ENCODE results near the gene TNNT3. TPM values are rescaled to one million over a fixed set of nuclear protein-coding genes. Genes with fewer than 3 reads are reported as not detected.
"Not testable (repeated sequence)": the region's sequence is repeated elsewhere in the genome, so short reads cannot be mapped to it uniquely, and the experiment has no call there.

The TNNT3 gene
- total RNA-seq, 1 donor from 2014 or later = not detected

GRCh38 chr11:1931341-1932104, 12.0 kb downstream of the TNNT3 start:
- DNase-seq (ENCODE audit: low spot score in 2 of 2) = peak in 1 of 2 donors; percentile 15
- FAIRE-seq = no peak

GRCh38 chr11:1932105-1932480, 12.6 kb downstream of the TNNT3 start:
- FAIRE-seq (no peak), DNase-seq (ENCODE audit: low spot score in 2 of 2) (peak in 1 of 2 donors; percentile 22)

- DNase-seq (ENCODE audit: low spot score in 2 of 2) = no peak
- FAIRE-seq = no peak
Measured at GRCh38 chr11:1932681-1933080, 13.2 kb downstream of the TNNT3 start.

- DNase-seq (ENCODE audit: low spot score in 2 of 2) (no peak), FAIRE-seq (no peak)
Measured at GRCh38 chr11:1933416-1934334, 14.2 kb downstream of the TNNT3 start.

- no peak for DNase-seq (ENCODE audit: low spot score in 2 of 2)
- no peak for FAIRE-seq
Measured at GRCh38 chr11:1934335-1935155, 15.0 kb downstream of the TNNT3 start.

- FAIRE-seq (no peak), DNase-seq (ENCODE audit: low spot score in 2 of 2) (no peak)
Measured at GRCh38 chr11:1935156-1936071, 15.9 kb downstream of the TNNT3 start.

- DNase-seq (ENCODE audit: low spot score in 2 of 2) (no peak), FAIRE-seq (no peak)
Measured at GRCh38 chr11:1936072-1936780, 16.7 kb downstream of the TNNT3 start.

GRCh38 chr11:1936781-1937615, 17.5 kb downstream of the TNNT3 start:
- no peak for FAIRE-seq
- no peak for DNase-seq (ENCODE audit: low spot score in 2 of 2)

- DNase-seq (ENCODE audit: low spot score in 2 of 2) = no peak
- no peak for FAIRE-seq
Measured at GRCh38 chr11:1937616-1938342, 18.3 kb downstream of the TNNT3 start.

GRCh38 chr11:1938343-1939005, 19.0 kb downstream of the TNNT3 start:
- no peak for DNase-seq (ENCODE audit: low spot score in 2 of 2)
- no peak for FAIRE-seq

- no peak for FAIRE-seq
- no peak for DNase-seq (ENCODE audit: low spot score in 2 of 2)
Measured at GRCh38 chr11:1939006-1939625, 19.6 kb downstream of the TNNT3 start.

GRCh38 chr11:1939788-1940187, 20.3 kb downstream of the TNNT3 start:
- DNase-seq (ENCODE audit: low spot score in 2 of 2); FAIRE-seq: not testable (repeated sequence)

GRCh38 chr11:1942558-1943260, 23.2 kb downstream of the TNNT3 start:
- DNase-seq (ENCODE audit: low spot score in 2 of 2) = no peak
- no peak for FAIRE-seq

- FAIRE-seq = no peak
- no peak for DNase-seq (ENCODE audit: low spot score in 2 of 2)
Measured at GRCh38 chr11:1943576-1943975, 24.1 kb downstream of the TNNT3 start.

GRCh38 chr11:1943977-1944376, 24.5 kb downstream of the TNNT3 start:
- DNase-seq (ENCODE audit: low spot score in 2 of 2) = no peak
- FAIRE-seq = no peak
